ENCODE measurements around the gene PCDHGA12.

DNA sequence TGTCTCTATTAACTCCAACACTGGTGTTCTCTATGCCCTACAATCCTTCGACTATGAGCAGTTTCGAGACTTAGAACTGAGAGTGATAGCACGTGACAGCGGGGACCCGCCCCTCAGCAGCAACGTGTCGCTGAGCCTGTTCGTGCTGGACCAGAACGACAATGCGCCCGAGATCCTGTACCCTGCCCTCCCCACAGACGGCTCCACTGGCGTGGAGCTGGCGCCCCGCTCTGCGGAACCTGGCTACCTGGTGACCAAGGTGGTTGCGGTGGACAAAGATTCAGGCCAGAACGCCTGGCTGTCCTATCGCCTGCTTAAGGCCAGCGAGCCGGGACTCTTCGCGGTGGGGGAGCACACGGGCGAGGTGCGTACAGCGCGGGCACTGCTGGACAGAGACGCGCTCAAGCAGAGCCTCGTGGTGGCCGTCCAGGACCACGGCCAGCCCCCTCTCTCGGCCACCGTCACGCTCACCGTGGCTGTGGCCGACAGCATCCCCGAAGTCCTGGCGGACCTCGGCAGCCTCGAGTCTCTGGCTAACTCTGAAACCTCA lies 7.5 kb upstream of the PCDHGA12 start:
- TF ChIP-seq GATA3 (IDR thresholded peaks at IDR 0.05; ENCODE audit: low read depth, low read length) (no peak), GATA2 (IDR thresholded peaks at IDR 0.05; ENCODE audit: low read depth, low read length) (no peak)
